Measurements from ENCODE around the gene KIF26B. TPM values are rescaled to one million over a fixed set of nuclear protein-coding genes. Genes with fewer than 3 reads are reported as not detected.
A peak's percentile ranks its signal among the peaks of the same experiment; 100 is the strongest.

Gene KIF26B
- total and polyA plus RNA-seq, 2 donors = 0.43 to 1.6 TPM

DNA sequence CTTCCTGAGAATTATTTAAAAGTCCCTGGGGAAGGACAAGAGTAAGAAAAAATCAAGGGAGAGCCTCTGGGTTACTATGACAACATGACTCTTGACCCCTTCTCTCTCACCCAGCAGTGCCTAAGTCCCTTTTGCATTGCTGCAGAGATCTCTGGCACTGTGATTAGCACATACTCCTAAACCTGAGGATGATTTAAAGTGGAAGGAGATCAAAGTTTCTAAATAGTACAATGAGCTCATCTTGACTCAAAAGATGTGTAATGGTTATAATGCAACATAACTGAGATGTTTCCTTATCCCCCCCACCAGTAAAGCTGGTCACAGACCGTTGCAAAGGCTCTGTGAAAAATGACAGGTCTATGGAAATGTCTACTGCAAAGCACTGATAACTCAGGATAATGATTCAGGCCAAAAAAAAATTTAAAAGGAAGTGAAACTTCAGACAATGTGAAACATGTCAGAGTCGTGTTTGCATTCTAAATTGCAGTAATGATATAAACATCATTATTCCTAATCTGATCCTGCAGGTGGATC, 519.2 kb downstream of the KIF26B start:
- no peaks in the 10 kb centered on the region for H3K9me3 ChIP-seq (ENCODE audit: control insufficient read depth in 2 of 2, insufficient read depth in 1 of 2, low read length in 1 of 2)
- H3K4me3 ChIP-seq (ENCODE audit: low read length in 2 of 2) = no peak overlapping the region
- no peak overlapping the region for H3K27ac ChIP-seq (ENCODE audit: low read depth in 1 of 2, low read length in 1 of 2)
- no peak for DNase-seq (ENCODE audit: low read depth in 6 of 9, low spot score in 9 of 9)
- H3K27me3 ChIP-seq (ENCODE audit: control insufficient read depth in 2 of 2, insufficient read depth in 1 of 2, low read length in 1 of 2) = no peaks in the 10 kb centered on the region
- 14% methylated on average over 2 of the region's 2 CpGs for WGBS
- H3K4me1 ChIP-seq (ENCODE audit: control insufficient read depth in 2 of 2, insufficient read depth in 2 of 2, low read length in 2 of 2) = no peaks in the 10 kb centered on the region
- no peaks in the 10 kb centered on the region for H3K36me3 ChIP-seq (ENCODE audit: control insufficient read depth in 2 of 2, insufficient read depth in 2 of 2, low read length in 1 of 2)

DNA sequence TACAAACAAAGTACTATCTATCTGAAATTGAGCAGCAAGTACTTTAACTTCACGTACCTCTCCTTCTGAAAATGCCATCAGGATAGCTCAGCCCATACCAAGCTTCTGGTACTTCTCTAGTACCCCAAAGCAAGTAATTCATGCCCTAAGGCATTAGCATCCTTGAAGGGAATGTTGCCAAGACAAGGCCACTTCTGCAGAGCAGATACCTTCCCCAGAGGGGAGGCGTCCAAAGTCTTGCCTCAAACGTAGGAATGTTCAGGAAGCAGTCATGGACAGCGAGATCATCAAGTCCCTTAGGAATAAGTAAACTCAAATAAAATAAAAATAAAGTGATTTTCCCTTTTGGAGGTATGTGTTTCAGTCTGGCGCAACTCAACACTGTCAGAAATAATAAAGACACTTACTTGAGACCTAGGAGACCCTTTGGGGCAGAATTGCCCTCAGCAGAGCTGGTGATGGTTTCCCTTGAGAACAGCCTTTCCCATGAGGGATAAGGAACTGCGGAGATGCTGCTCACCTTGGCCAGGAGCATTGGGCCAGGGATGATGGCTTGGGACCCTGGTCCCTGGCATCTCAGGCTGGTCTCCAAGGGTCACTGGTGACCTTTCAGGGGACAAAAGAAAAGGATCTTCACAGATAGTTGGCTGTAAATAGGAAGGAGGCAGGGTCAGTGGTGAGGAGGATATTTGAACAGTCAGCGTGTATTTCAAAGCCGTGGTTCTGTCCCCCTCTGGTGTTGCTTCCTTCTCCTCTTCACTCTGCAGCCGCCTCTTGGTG, 522.9 kb downstream of the KIF26B start:
- no peaks in the 10 kb centered on the region for H3K9me3 ChIP-seq (ENCODE audit: control insufficient read depth in 2 of 2, insufficient read depth in 1 of 2, low read length in 1 of 2)
- whole genome bisulfite sequencing = 97% methylated on average over 9 of the region's 9 CpGs
- DNase-seq (ENCODE audit: low read depth in 6 of 9, low spot score in 9 of 9) = no peak
- no peaks in the 10 kb centered on the region for H3K27me3 ChIP-seq (ENCODE audit: control insufficient read depth in 2 of 2, insufficient read depth in 1 of 2, low read length in 1 of 2)
- no peaks in the 10 kb centered on the region for H3K36me3 ChIP-seq (ENCODE audit: control insufficient read depth in 2 of 2, insufficient read depth in 2 of 2, low read length in 1 of 2)
- H3K4me3 ChIP-seq (ENCODE audit: low read length in 2 of 2) = no peak overlapping the region
- H3K27ac ChIP-seq (ENCODE audit: low read depth in 1 of 2, low read length in 1 of 2) = no peak overlapping the region
- H3K4me1 ChIP-seq (ENCODE audit: control insufficient read depth in 2 of 2, insufficient read depth in 2 of 2, low read length in 2 of 2) = peaks cover 0 to under 1% of the 10 kb centered on the region in 2 donors

DNA sequence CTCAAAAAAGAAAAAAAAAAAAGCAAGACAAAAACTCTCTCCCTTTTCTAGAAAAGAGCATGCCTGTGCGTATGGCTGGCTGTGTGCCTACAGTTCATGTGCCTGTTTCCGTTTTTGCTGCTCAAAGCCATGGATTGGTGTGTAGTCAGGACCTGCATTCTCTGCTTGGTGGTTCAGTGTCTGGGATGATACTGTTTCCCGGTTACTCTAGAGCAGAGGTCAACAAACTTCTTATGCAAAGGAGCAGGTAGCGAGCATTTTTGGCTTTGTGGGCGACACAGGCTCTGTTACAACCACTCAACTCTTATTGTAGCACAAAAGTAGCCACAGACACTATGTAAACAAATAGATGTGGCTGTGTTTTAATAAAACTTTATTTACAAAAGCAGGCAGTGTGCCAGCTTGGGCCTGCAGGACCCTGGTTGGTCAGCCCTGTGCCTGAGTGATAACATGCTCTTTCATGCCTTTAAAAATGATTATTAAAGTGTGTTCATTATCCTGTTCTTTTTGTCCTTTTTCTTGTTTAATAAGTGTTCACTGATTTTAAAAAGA, 524.2 kb downstream of the KIF26B start:
- WGBS = 93% methylated on average over 5 of the region's 5 CpGs
- Histone ChIP-seq H3K9me3 (ENCODE audit: control insufficient read depth in 2 of 2, insufficient read depth in 1 of 2, low read length in 1 of 2) (no peaks in the 10 kb centered on the region), H3K27ac (ENCODE audit: low read depth in 1 of 2, low read length in 1 of 2) (no peak overlapping the region), H3K27me3 (ENCODE audit: control insufficient read depth in 2 of 2, insufficient read depth in 1 of 2, low read length in 1 of 2) (no peaks in the 10 kb centered on the region), H3K4me3 (ENCODE audit: low read length in 2 of 2) (no peak overlapping the region), H3K36me3 (ENCODE audit: control insufficient read depth in 2 of 2, insufficient read depth in 2 of 2, low read length in 1 of 2) (no peaks in the 10 kb centered on the region), H3K4me1 (ENCODE audit: control insufficient read depth in 2 of 2, insufficient read depth in 2 of 2, low read length in 2 of 2) (peaks cover 0 to 14% of the 10 kb centered on the region in 2 donors)
- no peak for DNase-seq (ENCODE audit: low read depth in 6 of 9, low spot score in 9 of 9)

DNA sequence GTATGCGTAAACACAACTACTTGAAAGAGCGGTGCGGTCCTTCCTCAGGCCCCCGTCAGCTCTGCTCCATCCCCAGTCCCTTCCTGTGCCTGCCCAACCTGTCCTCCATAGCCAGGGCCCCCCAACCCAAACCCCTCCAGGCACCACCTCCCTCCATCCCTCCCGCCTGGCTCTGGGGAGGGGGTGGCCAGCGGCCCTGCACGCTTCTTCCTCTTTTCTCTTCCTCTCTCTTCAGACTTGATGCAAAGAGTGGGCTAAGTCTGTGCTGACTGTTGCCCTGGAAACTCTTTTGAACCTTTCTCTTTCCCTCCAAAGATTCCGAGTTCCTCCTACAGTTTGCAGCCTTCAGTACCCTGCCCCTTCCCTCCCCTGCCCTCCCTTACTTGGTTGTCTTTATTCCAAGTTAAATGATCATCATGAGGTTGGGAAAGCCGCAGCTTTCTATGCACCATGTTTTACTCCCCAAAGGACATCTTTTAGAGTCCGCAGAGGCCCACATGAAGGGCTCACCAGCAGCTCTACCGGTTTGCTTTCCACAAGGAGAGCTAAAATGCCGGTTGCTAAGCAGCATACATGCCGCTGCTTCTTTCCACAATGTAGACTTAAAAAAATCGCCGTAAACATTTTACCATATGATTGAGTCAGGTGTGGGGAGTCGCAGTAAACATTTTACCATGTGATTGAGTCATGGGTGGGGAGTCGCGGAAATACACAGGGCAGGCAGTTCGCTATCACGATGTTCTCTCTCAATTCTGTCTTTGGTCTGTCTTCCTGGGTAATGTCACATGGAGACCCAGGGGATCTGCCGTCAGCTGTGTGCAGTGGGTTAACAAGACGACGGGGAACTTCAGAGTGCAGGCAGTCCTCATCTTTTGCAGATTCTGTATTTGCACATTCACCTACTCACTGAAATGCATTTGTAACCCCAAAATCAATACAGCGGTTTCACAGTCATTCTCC, 525.3 kb downstream of the KIF26B start:
- DNase-seq (ENCODE audit: low read depth in 6 of 9, low spot score in 9 of 9) = no peak

DNA sequence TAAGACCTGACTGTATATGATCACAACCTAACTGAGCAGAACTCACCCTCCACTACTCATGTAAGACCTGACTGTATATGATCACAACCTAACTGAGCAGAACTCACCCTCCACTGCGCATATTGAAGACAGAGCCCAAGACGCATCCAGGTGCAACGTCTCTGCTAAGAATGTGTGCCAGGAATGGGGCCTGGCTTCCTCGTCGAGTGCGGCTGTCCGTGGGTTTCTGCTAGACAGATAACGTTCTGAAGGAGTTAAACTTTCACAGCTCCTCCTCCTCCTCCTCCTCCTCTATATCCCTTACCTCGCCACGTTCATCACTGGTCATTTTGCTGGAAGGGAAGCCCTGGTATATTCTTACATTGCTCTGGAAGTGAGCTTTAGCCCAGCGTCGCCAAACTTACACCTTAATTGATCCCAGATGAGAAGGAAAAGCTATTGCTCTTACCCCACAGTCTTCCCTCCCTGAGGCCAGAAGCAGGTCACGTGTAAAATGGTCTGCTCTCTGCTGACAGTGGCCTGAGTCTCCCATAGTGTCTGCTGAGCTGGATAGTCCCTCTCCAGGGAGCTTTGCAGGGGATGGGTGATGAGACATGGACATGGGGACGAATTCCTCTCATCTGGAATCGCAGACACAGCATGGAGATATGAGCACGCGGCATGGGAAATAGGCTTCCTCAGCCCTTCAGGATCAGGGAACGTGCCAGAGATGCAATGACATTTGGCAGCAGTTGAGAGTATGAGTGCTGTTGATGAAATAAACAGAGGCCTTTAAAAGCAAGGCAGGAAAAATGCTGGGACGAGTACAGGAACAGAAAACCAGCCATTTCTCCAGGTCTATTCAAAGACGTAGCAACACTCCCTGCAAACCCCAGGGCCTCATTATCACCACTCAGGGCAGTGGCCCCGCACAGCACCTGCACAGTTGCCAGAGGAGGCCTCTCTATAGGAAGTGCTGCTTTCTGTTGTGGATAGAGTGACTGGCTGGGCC, 528.1 kb downstream of the KIF26B start:
- Histone ChIP-seq H3K4me3 (ENCODE audit: low read length in 2 of 2) (no peak overlapping the region), H3K27me3 (ENCODE audit: control insufficient read depth in 2 of 2, insufficient read depth in 1 of 2, low read length in 1 of 2) (peaks cover 0 to 12% of the 10 kb centered on the region in 2 donors), H3K9me3 (ENCODE audit: control insufficient read depth in 2 of 2, insufficient read depth in 1 of 2, low read length in 1 of 2) (peaks cover 0 to 1% of the 10 kb centered on the region in 2 donors), H3K36me3 (ENCODE audit: control insufficient read depth in 2 of 2, insufficient read depth in 2 of 2, low read length in 1 of 2) (no peaks in the 10 kb centered on the region), H3K4me1 (ENCODE audit: control insufficient read depth in 2 of 2, insufficient read depth in 2 of 2, low read length in 2 of 2) (peaks cover 0 to 24% of the 10 kb centered on the region in 2 donors), H3K27ac (ENCODE audit: low read depth in 1 of 2, low read length in 1 of 2) (peak overlapping the region in 1 of 2 donors; percentile 36)
- peak in 2 of 9 donors; percentile 13 to 37 for DNase-seq (ENCODE audit: low read depth in 6 of 9, low spot score in 9 of 9)
- WGBS = 88% methylated on average over 21 of the region's 21 CpGs

More for the DNA sequence above, 525.3 kb downstream of the KIF26B start:
- Histone ChIP-seq H3K9me3 (ENCODE audit: control insufficient read depth in 2 of 2, insufficient read depth in 1 of 2, low read length in 1 of 2) (no peaks in the 10 kb centered on the region), H3K27me3 (ENCODE audit: control insufficient read depth in 2 of 2, insufficient read depth in 1 of 2, low read length in 1 of 2) (no peaks in the 10 kb centered on the region), H3K36me3 (ENCODE audit: control insufficient read depth in 2 of 2, insufficient read depth in 2 of 2, low read length in 1 of 2) (no peaks in the 10 kb centered on the region), H3K4me3 (ENCODE audit: low read length in 2 of 2) (no peak overlapping the region), H3K27ac (ENCODE audit: low read depth in 1 of 2, low read length in 1 of 2) (no peak overlapping the region), H3K4me1 (ENCODE audit: control insufficient read depth in 2 of 2, insufficient read depth in 2 of 2, low read length in 2 of 2) (peaks cover 0 to 18% of the 10 kb centered on the region in 2 donors)
- WGBS = 74% methylated on average over 24 of the region's 24 CpGs

DNA sequence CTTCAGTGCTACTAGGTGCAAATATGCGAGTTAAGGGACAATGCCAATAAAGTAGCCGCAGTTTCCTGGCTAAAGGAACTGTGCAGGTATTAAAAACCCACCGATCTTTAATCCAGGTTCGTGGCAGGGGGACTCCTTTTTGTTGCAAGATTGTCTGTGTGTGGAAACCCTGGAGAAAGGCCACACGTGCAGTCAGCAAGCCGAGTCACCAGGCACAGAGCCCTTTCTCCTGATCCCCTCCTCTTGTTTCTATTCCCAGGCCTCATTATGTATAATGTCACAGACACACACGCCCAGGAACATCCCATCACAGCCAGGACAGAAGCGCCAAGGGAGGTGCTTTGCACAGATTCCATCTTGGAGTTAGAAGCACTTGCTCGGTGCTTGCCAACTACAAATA, 528.9 kb downstream of the KIF26B start:
- Histone ChIP-seq H3K27ac (ENCODE audit: low read depth in 1 of 2, low read length in 1 of 2) (no peak overlapping the region), H3K9me3 (ENCODE audit: control insufficient read depth in 2 of 2, insufficient read depth in 1 of 2, low read length in 1 of 2) (peaks cover 0 to 1% of the 10 kb centered on the region in 2 donors), H3K4me3 (ENCODE audit: low read length in 2 of 2) (no peak overlapping the region), H3K27me3 (ENCODE audit: control insufficient read depth in 2 of 2, insufficient read depth in 1 of 2, low read length in 1 of 2) (peaks cover 0 to 17% of the 10 kb centered on the region in 2 donors), H3K36me3 (ENCODE audit: control insufficient read depth in 2 of 2, insufficient read depth in 2 of 2, low read length in 1 of 2) (no peaks in the 10 kb centered on the region), H3K4me1 (ENCODE audit: control insufficient read depth in 2 of 2, insufficient read depth in 2 of 2, low read length in 2 of 2) (peaks cover 0 to 24% of the 10 kb centered on the region in 2 donors)
- WGBS = 94% methylated on average over 9 of the region's 9 CpGs
- DNase-seq (ENCODE audit: low read depth in 6 of 9, low spot score in 9 of 9) = no peak

DNA sequence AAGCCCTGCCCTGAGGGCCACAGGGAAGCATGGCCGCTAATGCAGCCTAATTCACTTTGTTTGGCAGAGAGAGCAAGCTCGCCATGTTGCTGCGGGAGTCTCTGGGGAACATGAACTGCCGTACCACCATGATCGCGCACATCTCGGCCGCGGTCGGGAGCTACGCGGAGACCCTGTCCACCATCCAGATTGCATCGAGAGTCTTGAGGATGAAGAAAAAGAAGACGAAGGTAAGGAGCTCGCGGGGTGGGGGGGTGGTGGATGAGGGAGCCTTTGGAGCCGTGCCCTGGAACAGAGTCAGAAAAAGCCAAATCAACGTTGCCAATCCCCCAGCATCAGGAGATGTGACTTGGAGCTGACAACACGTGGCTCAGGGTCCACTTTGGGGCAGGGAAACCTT, 529.4 kb downstream of the KIF26B start:
- H3K36me3 ChIP-seq (ENCODE audit: control insufficient read depth in 2 of 2, insufficient read depth in 2 of 2, low read length in 1 of 2) = no peaks in the 10 kb centered on the region
- peaks cover 0 to 24% of the 10 kb centered on the region in 2 donors for H3K4me1 ChIP-seq (ENCODE audit: control insufficient read depth in 2 of 2, insufficient read depth in 2 of 2, low read length in 2 of 2)
- DNase-seq (ENCODE audit: low read depth in 6 of 9, low spot score in 9 of 9) = no peak
- peaks cover 0 to 1% of the 10 kb centered on the region in 2 donors for H3K9me3 ChIP-seq (ENCODE audit: control insufficient read depth in 2 of 2, insufficient read depth in 1 of 2, low read length in 1 of 2)
- H3K27ac ChIP-seq (ENCODE audit: low read depth in 1 of 2, low read length in 1 of 2) = no peak overlapping the region
- H3K27me3 ChIP-seq (ENCODE audit: control insufficient read depth in 2 of 2, insufficient read depth in 1 of 2, low read length in 1 of 2) = peaks cover 0 to 21% of the 10 kb centered on the region in 2 donors
- no peak overlapping the region for H3K4me3 ChIP-seq (ENCODE audit: low read length in 2 of 2)
- 97% methylated on average over 19 of the region's 19 CpGs for WGBS

DNA sequence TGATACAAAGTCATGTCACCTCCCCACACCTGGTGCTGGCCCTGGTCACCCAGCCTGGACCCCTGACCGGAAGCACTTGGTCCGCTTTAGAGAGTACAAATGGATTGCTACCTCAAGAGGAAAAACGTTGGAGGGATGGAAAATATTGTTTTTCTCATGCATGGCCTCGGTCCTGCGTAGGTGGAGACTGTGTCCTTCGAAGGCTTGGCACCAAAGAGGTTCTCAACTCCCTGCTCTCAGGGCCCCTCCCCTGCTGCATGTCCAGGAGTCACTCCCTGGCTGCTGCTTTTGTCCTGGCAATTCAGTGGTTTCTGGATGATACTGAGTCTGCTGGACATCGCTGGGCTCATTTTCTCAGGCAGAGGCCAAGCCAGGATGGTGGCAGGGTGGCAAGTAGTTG, 529.8 kb downstream of the KIF26B start:
- 97% methylated on average over 7 of the region's 7 CpGs for WGBS
- Histone ChIP-seq H3K4me3 (ENCODE audit: low read length in 2 of 2) (no peak overlapping the region), H3K4me1 (ENCODE audit: control insufficient read depth in 2 of 2, insufficient read depth in 2 of 2, low read length in 2 of 2) (peaks cover 0 to 24% of the 10 kb centered on the region in 2 donors), H3K36me3 (ENCODE audit: control insufficient read depth in 2 of 2, insufficient read depth in 2 of 2, low read length in 1 of 2) (no peaks in the 10 kb centered on the region), H3K27me3 (ENCODE audit: control insufficient read depth in 2 of 2, insufficient read depth in 1 of 2, low read length in 1 of 2) (peaks cover 0 to 23% of the 10 kb centered on the region in 2 donors), H3K27ac (ENCODE audit: low read depth in 1 of 2, low read length in 1 of 2) (no peak overlapping the region), H3K9me3 (ENCODE audit: control insufficient read depth in 2 of 2, insufficient read depth in 1 of 2, low read length in 1 of 2) (peaks cover 0 to 1% of the 10 kb centered on the region in 2 donors)
- DNase-seq (ENCODE audit: low read depth in 6 of 9, low spot score in 9 of 9) = no peak

All from thymus (tissue), 11 donors.